Esophagus squamous epithelium (tissue), 5 donors: ENCODE results near the gene ANK2. TPM values are rescaled to one million over a fixed set of nuclear protein-coding genes. Genes with fewer than 3 reads are reported as not detected.

Experiments
- DNase-seq: peaks from one replicate; lab custom pipeline; 2025; lab: John Stamatoyannopoulos, UW
- H3K27ac ChIP-seq, 4 donors: fragments of 200-600 bp; sonication (generic); one replicate each; pipeline ENCODE4 v1.5.1; 2016 to 2019; ENCODE audit warnings: mild to moderate bottlenecking in 1 of 4
- H3K27me3 ChIP-seq, 4 donors: fragments of 200-600 bp; sonication (generic); 1 replicate in 3 of 4; 2 replicates in 1 of 4; pipeline versions ENCODE4 v1.5.1 to v1.6.0; 2017 to 2021; ENCODE audit warnings: antibody characterized with exemption in 1 of 4
- H3K36me3 ChIP-seq, 3 donors: fragments of 200-600 bp; sonication (generic); one replicate each; pipeline ENCODE4 v1.5.1; 2016 to 2019
- H3K4me1 ChIP-seq, 3 donors: fragments of 200-600 bp; sonication (generic); one replicate each; pipeline ENCODE4 v1.5.1; 2017 to 2019
- H3K4me3 ChIP-seq, 4 donors: fragments of 200-600 bp; sonication (generic); 1 replicate in 3 of 4; 2 replicates in 1 of 4; pipeline ENCODE4 v1.5.1; 2016 to 2019; ENCODE audit warnings: mild to moderate bottlenecking in 2 of 4, moderate library complexity in 1 of 4
- H3K9me3 ChIP-seq, 3 donors: fragments of 200-600 bp; sonication (generic); one replicate each; pipeline ENCODE4 v1.5.1; 2016 to 2019
- CTCF ChIP-seq, 6 experiments: fragments of 450-650 bp in 4 of 6; fragments of 200-600 bp in 2 of 6; sonication (generic) in 2 of 6; IDR thresholded peaks; one replicate each; pipeline ENCODE4 v1.5.1; 2016 to 2019; ENCODE audit warnings: antibody characterized with exemption in 6 of 6, mild to moderate bottlenecking in 4 of 6, moderate library complexity in 4 of 6
- POLR2A ChIP-seq, 4 donors: fragments of 450-650 bp; IDR thresholded peaks; one replicate each; pipeline ENCODE4 v1.6.1; 2017; ENCODE audit warnings: antibody characterized with exemption in 4 of 4, mild to moderate bottlenecking in 4 of 4, moderate library complexity in 3 of 4
- WGBS, 2 donors: methylation state at CpG; one replicate each; pipeline ENCODE4 v1.1.5; 2018; 5-methylcytosine and 5-hydroxymethylcytosine counted together
- intact Hi-C: fragments of 100-400 bp; cut with DNase I; formaldehyde crosslinking; loops from one replicate; pipeline ENCODE4 v1.15.0; 2022
- small RNA-seq, 4 donors: library from RNA; depleted of rRNA; stranded (forward); fragments of <200 nt; gene quantifications; one replicate each; pipeline ENCODE3, GENCODE V24; 2016
- total RNA-seq, 4 donors: library from RNA; depleted of rRNA; stranded (reverse); fragments of >200 nt; gene quantifications; one replicate each; pipeline ENCODE4 v1.1.0, GENCODE V29; 2016
- donor health status: DM: yes; HTN: yes; CAD: no.

ANK2 gene
- total RNA-seq, 4 donors from 2014 or later, result 1.4 to 20.8 (median 9.6) TPM

GRCh38 chr4:113420938-113421337, 371.5 kb downstream of the ANK2 start:
- Histone ChIP-seq H3K27ac (no peak overlapping the region), H3K4me1 (no peaks in the 10 kb centered on the region), H3K4me3 (no peak overlapping the region), H3K9me3 (peaks cover 0 to 8% (median 0%) of the 10 kb centered on the region in 3 donors), H3K27me3 (no peaks in the 10 kb centered on the region), H3K36me3 (no peaks in the 10 kb centered on the region)
- DNase-seq, result no peak
- TF ChIP-seq CTCF (IDR thresholded peaks at IDR 0.05) (no peak), POLR2A (IDR thresholded peaks at IDR 0.05) (no peak)
- intact Hi-C loops, result no loop called here

- TF ChIP-seq POLR2A (IDR thresholded peaks at IDR 0.05), result no peak
- no peak for TF ChIP-seq CTCF (IDR thresholded peaks at IDR 0.05)
- intact Hi-C loops, result no loop called here
- no peak for DNase-seq
Observed at GRCh38 chr4:113423631-113424030, 374.2 kb downstream of the ANK2 start.

GRCh38 chr4:113433116-113433515, 383.7 kb downstream of the ANK2 start:
- intact Hi-C loops, result no loop called here
- Histone ChIP-seq H3K36me3 (no peaks in the 10 kb centered on the region), H3K27me3 (no peaks in the 10 kb centered on the region), H3K4me1 (peaks cover 4 to 48% (median 31%) of the 10 kb centered on the region in 3 donors), H3K27ac (no peak overlapping the region), H3K9me3 (no peaks in the 10 kb centered on the region), H3K4me3 (no peak overlapping the region)
- no peak for DNase-seq
- 81 to 90% methylated on average over 1 of the region's 1 CpG for WGBS, 2 donors
- TF ChIP-seq POLR2A (IDR thresholded peaks at IDR 0.05) (no peak), CTCF (IDR thresholded peaks at IDR 0.05) (no peak)

More at GRCh38 chr4:113423631-113424030, 374.2 kb downstream of the ANK2 start:
- no peaks in the 10 kb centered on the region for H3K36me3 ChIP-seq
- H3K9me3 ChIP-seq, result peaks cover 0 to 8% (median 0%) of the 10 kb centered on the region in 3 donors
- no peak overlapping the region for H3K27ac ChIP-seq
- H3K4me1 ChIP-seq, result no peaks in the 10 kb centered on the region
- no peak overlapping the region for H3K4me3 ChIP-seq
- WGBS, 2 donors, result 39 to 62% methylated on average over 1 of the region's 1 CpG
- no peaks in the 10 kb centered on the region for H3K27me3 ChIP-seq

Small RNAs within 50 kb of the gene (small RNA-seq; reads per million reads assigned to genes)
- gene MIR8082 (0 reads per million in 4 donors), gene RN7SL184P (0 reads per million in 4 donors), gene RNU1-138P (0 to 0.45 (median 0) reads per million in 4 donors)
